ENCODE measurements around the gene INSR. TPM values are rescaled to one million over a fixed set of nuclear protein-coding genes. Genes with fewer than 3 reads are reported as not detected.

Gene INSR
- total and polyA plus RNA-seq, 10 of the 15 experiments (the other 5 are each of a cell fraction or from before 2014, with no cell fraction given): 4.2 to 34.9 (median 13.6) TPM

DNA sequence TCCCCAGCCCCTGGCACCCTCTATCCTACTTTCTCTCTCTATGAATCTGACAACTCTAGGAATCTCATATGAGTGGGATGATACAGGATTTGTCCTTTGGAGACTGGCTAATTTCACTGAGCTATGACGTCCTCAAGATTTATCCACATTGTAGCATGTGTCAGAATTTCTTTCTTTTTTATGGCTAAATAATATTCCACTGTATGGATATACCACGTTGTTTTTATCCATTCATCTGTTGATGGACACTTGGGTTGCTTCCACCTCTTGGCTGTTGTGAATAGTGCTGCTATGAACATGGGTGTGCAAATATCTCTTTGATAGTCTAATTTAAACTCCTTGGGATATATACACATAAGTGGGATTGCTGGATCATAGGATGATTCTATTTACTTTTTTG, 24.0 kb upstream of the INSR start:
- FAIRE-seq (no peak), ATAC-seq (no peak), DNase-seq (ENCODE audit: low read depth, low spot score) (no peak)
- ChIA-PET POLR2A (interaction anchor here (0.6 kb wide), 1 partner anchor 199 kb away, joined by 3 read pairs; no protein-coding TSS in a partner anchor), SMC1A (ENCODE audit: uncharacterized antibody, unreplicated experiment) (no interaction called here), CTCF (interaction anchor here (1.0 to 3.1 kb wide), 3 partner anchors 9 to 216 kb away, joined by 4 to 11 read pairs (median 8); no protein-coding TSS in a partner anchor), RAD21 (ENCODE audit: unreplicated experiment) (no interaction called here)
- Histone ChIP-seq H3K9ac (ENCODE audit: control insufficient read depth, insufficient read depth, low read length) (no peak overlapping the region), H3K4me3 (no peak overlapping the region), H3K4me2 (ENCODE audit: control insufficient read depth, insufficient read depth) (no peak overlapping the region), H2AFZ (ENCODE audit: control insufficient read depth, low read depth, low read length) (no peak overlapping the region), H3K36me3 (ENCODE audit: control insufficient read depth in 2 of 2, insufficient read depth in 2 of 2, low read length in 1 of 2) (no peaks in the 10 kb centered on the region), H4K20me1 (ENCODE audit: control insufficient read depth, insufficient read depth) (no peaks in the 10 kb centered on the region), H3K79me2 (ENCODE audit: control insufficient read depth, insufficient read depth, low read length) (no peaks in the 10 kb centered on the region), H3K4me1 (ENCODE audit: control insufficient read depth, insufficient read depth, low read length) (no peaks in the 10 kb centered on the region), H3K9me3 (replicated peaks; ENCODE audit: control insufficient read depth, insufficient read depth, low read length) (no peaks in the 10 kb centered on the region; the same call in 2 of the 3 replicates), H3K27ac (ENCODE audit: control insufficient read depth, insufficient read depth) (no peak overlapping the region), H3K27me3 (replicated peaks in 1 of 2; ENCODE audit: control insufficient read depth in 2 of 2, insufficient read depth in 2 of 2, low read length in 1 of 2) (no peaks in the 10 kb centered on the region)
- 36% methylated on average over 2 of the region's 2 CpGs for WGBS (ENCODE audit: insufficient coverage, insufficient replicate concordance, low lambda C conversion rate, missing lambda C conversion rate)
- intact Hi-C loops (cut with micrococcal nuclease; ENCODE audit: unreplicated experiment) (no loop called here), in situ Hi-C loops (cut with MboI) (no loop called here)
- BruUV-seq (replicated peaks): no TSS peak
- TF ChIP-seq ZSCAN29 (IDR thresholded peaks at IDR 0.05): no peak
- no peak for TF ChIP-seq ZNF384 (IDR thresholded peaks at IDR 0.05; ENCODE audit: borderline replicate concordance, low read depth, low read length)
- no peak for TF ChIP-seq RUNX3 (IDR thresholded peaks at IDR 0.05; ENCODE audit: low read length)

DNA sequence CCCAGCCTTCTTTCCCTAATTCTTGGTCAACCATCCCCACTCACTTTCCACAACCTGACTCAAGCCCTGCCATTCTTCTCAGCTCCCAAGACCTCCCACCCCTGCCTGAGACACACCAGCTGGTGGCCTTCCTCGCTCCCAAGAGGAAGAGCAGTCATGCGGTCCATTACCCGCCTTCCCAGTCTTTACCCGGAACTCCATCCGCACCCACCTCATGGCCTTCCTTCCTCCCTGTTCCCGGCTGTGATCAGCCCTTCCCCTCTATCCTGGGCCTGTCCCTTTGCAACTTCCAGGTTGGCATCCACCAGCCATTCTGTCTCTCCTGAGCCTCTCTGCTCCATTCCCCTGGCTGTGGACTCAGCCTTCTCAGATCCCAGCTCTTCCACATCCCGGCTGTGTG, 18.6 kb upstream of the INSR start:
- CTCF ChIA-PET: interaction anchor here (0.9 to 1.5 kb wide), 2 partner anchors 14 to 210 kb away, joined by 3 read pairs; no protein-coding TSS in a partner anchor
- no peak overlapping the region for H3K27ac ChIP-seq (ENCODE audit: control insufficient read depth, insufficient read depth)
- POLR2A ChIA-PET: interaction anchor here (0.6 kb wide), 1 partner anchor 422 kb away, joined by 5 read pairs; no protein-coding TSS in a partner anchor
- H3K79me2 ChIP-seq (ENCODE audit: control insufficient read depth, insufficient read depth, low read length): no peaks in the 10 kb centered on the region
- H3K9me3 ChIP-seq (replicated peaks; ENCODE audit: control insufficient read depth, insufficient read depth, low read length): no peaks in the 10 kb centered on the region
- H3K27me3 ChIP-seq (replicated peaks in 1 of 2; ENCODE audit: control insufficient read depth in 2 of 2, insufficient read depth in 2 of 2, low read length in 1 of 2): no peaks in the 10 kb centered on the region
- no peak overlapping the region for H2AFZ ChIP-seq (ENCODE audit: control insufficient read depth, low read depth, low read length)
- H3K9ac ChIP-seq (ENCODE audit: control insufficient read depth, insufficient read depth, low read length): no peak overlapping the region
- no peak overlapping the region for H3K4me2 ChIP-seq (ENCODE audit: control insufficient read depth, insufficient read depth)
- SMC1A ChIA-PET (ENCODE audit: uncharacterized antibody, unreplicated experiment): interaction anchor here (0.7 kb wide), 1 partner anchor 11 kb away, joined by 3 read pairs; no protein-coding TSS in a partner anchor
- intact Hi-C loops (cut with micrococcal nuclease; ENCODE audit: unreplicated experiment) (no loop called here), in situ Hi-C loops (cut with MboI) (no loop called here)
- H3K4me1 ChIP-seq (ENCODE audit: control insufficient read depth, insufficient read depth, low read length): no peaks in the 10 kb centered on the region; the same call in 1 of the 2 replicates
- H3K4me3 ChIP-seq: no peak overlapping the region
- BruUV-seq (replicated peaks): no TSS peak
- no peak for ATAC-seq
- no peak for FAIRE-seq
- no peaks in the 10 kb centered on the region for H4K20me1 ChIP-seq (ENCODE audit: control insufficient read depth, insufficient read depth)
- RAD21 ChIA-PET (ENCODE audit: unreplicated experiment): no interaction called here
- 63% methylated on average over 6 of the region's 7 CpGs for WGBS (ENCODE audit: insufficient coverage, insufficient replicate concordance, low lambda C conversion rate, missing lambda C conversion rate)
- H3K36me3 ChIP-seq (ENCODE audit: control insufficient read depth in 2 of 2, insufficient read depth in 2 of 2, low read length in 1 of 2): no peaks in the 10 kb centered on the region
- no peak for DNase-seq (ENCODE audit: low read depth, low spot score)
- TF ChIP-seq POLR2AphosphoS5 (IDR thresholded peaks at IDR 0.05; ENCODE audit: low read length): no peak
- no peak for TF ChIP-seq IKZF2 (IDR thresholded peaks at IDR 0.05)
- no peak for TF ChIP-seq CREB1 (IDR thresholded peaks at IDR 0.05; ENCODE audit: low read depth)
- TF ChIP-seq ZBTB33 (IDR thresholded peaks at IDR 0.05): no peak
- no peak for TF ChIP-seq NRF1 (conservative IDR thresholded peaks at IDR 0.05; ENCODE audit: low read depth, low read length)
- TF ChIP-seq PAX5 (IDR thresholded peaks at IDR 0.05; ENCODE audit: borderline replicate concordance, low read depth, low read length): no peak
- no peak for TF ChIP-seq SMAD5 (IDR thresholded peaks at IDR 0.05; ENCODE audit: low read depth)
- TF ChIP-seq MYC (IDR thresholded peaks at IDR 0.05; ENCODE audit: insufficient read depth, insufficient read length, insufficient replicate concordance, low read length, severe bottlenecking): no peak
- TF ChIP-seq EP300 (IDR thresholded peaks at IDR 0.05; ENCODE audit: borderline replicate concordance in 1 of 2, control insufficient read depth in 1 of 2, low read depth in 2 of 2, low read length in 2 of 2): no peak
- TF ChIP-seq ZNF384 (IDR thresholded peaks at IDR 0.05; ENCODE audit: borderline replicate concordance, low read depth, low read length): no peak
- TF ChIP-seq EED (IDR thresholded peaks at IDR 0.05; ENCODE audit: low read depth): no peak
- TF ChIP-seq SUZ12 (IDR thresholded peaks at IDR 0.05; ENCODE audit: unreplicated experiment): no peak
- TF ChIP-seq RAD21 (IDR thresholded peaks at IDR 0.05; ENCODE audit: insufficient read depth, low read depth, low read length): no peak
- no peak for TF ChIP-seq BACH1 (IDR thresholded peaks at IDR 0.05; ENCODE audit: borderline replicate concordance)

Measured in GM12878 (cell line).